HepG2 (cell line): ENCODE data around the gene ABHD1. TPM values are rescaled to one million over a fixed set of nuclear protein-coding genes. Genes with fewer than 3 reads are reported as not detected.

Experiments used
- BCLAF1 ChIP-seq: fragments of 450-650 bp; IDR thresholded peaks from 2 replicates; pipeline ENCODE4 v1.6.1; 2017; ENCODE audit warnings: mild to moderate bottlenecking
- FIP1L1 ChIP-seq: fragments of 200-400 bp; formaldehyde crosslinking; IDR thresholded peaks from 2 replicates; pipeline ENCODE4 v1.6.1; 2018; ENCODE audit warnings: low read depth, mild to moderate bottlenecking, low read length, moderate library complexity, borderline replicate concordance; ENCODE audit not compliant: insufficient read depth
- GATAD2A ChIP-seq: IDR thresholded peaks from 2 replicates; pipeline ENCODE4 v1.6.1; 2016
- HOXD1 ChIP-seq: sonication (generic); formaldehyde crosslinking; IDR thresholded peaks from 2 replicates; pipeline ENCODE4 v1.5.0; 2020; ENCODE audit warnings: missing genetic modification reagents
- IKZF1 ChIP-seq: fragments of 450-650 bp; IDR thresholded peaks from 2 replicates; pipeline ENCODE4 v1.7.1; 2016
- PHB2 ChIP-seq: fragments of 450-650 bp; IDR thresholded peaks from 2 replicates; pipeline ENCODE4 v1.6.1; 2018; ENCODE audit not compliant: partially characterized antibody
- TBX2 ChIP-seq: sonication (generic); formaldehyde crosslinking; IDR thresholded peaks from 2 replicates; pipeline ENCODE4 v1.5.0; 2020; ENCODE audit warnings: missing genetic modification reagents, mild to moderate bottlenecking, borderline replicate concordance
- ZBTB43 ChIP-seq: sonication (generic); formaldehyde crosslinking; conservative IDR thresholded peaks from 2 replicates; pipeline ENCODE4 v1.4.0; 2020; ENCODE audit warnings: missing genetic modification reagents
- ZC3H13 ChIP-seq: sonication (generic); formaldehyde crosslinking; IDR thresholded peaks from 2 replicates; pipeline ENCODE4 v1.8.1; 2023; ENCODE audit warnings: mild to moderate bottlenecking, missing genetic modification reagents, moderate library complexity
- ZNF101 ChIP-seq: sonication (generic); formaldehyde crosslinking; IDR thresholded peaks from 2 replicates; pipeline ENCODE4 v1.4.0; 2020; ENCODE audit warnings: mild to moderate bottlenecking, low read depth, missing genetic modification reagents, borderline replicate concordance
- ZNF142 ChIP-seq: sonication (generic); formaldehyde crosslinking; IDR thresholded peaks from 2 replicates; pipeline ENCODE4 v1.4.0; 2020; ENCODE audit warnings: missing genetic modification reagents
- ZNF281 ChIP-seq: sonication (generic); formaldehyde crosslinking; IDR thresholded peaks from 2 replicates; pipeline ENCODE4 v1.4.0; 2020; ENCODE audit warnings: missing genetic modification reagents, borderline replicate concordance
- ZNF296 ChIP-seq: sonication (generic); formaldehyde crosslinking; conservative IDR thresholded peaks from 2 replicates; pipeline ENCODE4 v1.5.0; 2020; ENCODE audit warnings: mild to moderate bottlenecking, missing genetic modification reagents
- ZNF430 ChIP-seq: sonication (generic); formaldehyde crosslinking; IDR thresholded peaks from 2 replicates; pipeline ENCODE4 v1.9.0; 2021; ENCODE audit warnings: mild to moderate bottlenecking, missing genetic modification reagents
- ZNF740 ChIP-seq: sonication (generic); formaldehyde crosslinking; IDR thresholded peaks from 2 replicates; pipeline ENCODE4 v1.4.0; 2020; ENCODE audit warnings: missing genetic modification reagents
- polyA plus RNA-seq, 8 experiments: library from polyadenylated mRNA; depleted of rRNA in 3 of 8; stranded (reverse) in 7 of 8; unstranded in 1 of 8; fragments of >200 nt; fragmentation: Illumina TruSeq in 4 of 8; extraction: Trizol in 4 of 8; gene quantifications; 2 replicates each; pipeline versions ENCODE4 v1.2.1 to v1.2.3, GENCODE V29; 2011 to 2016; ENCODE audit warnings: low read depth in 4 of 8, missing spikeins in 1 of 8, mixed read lengths in 1 of 8; ENCODE audit not compliant: insufficient read depth in 1 of 8
- total RNA-seq, 5 experiments: library from RNA; depleted of rRNA; stranded (reverse); fragments of >200 nt; fragmentation: Illumina TruSeq; extraction: Trizol; gene quantifications; 2 replicates each; pipeline ENCODE4 v1.2.3, GENCODE V29; 2016; ENCODE audit warnings: low read depth in 1 of 5

ABHD1 gene
- total and polyA plus RNA-seq, 2 of the 13 experiments (the other 11 are each of a cell fraction or from before 2014, with no cell fraction given) = 0.04 to 0.81 TPM

- TF ChIP-seq ZNF281 (CRISPR knock-in tag) (peak; percentile 93), BCLAF1 (no peak), ZBTB43 (CRISPR knock-in tag) (peak; percentile 98), GATAD2A (CRISPR knock-in tag) (peak; percentile 100), ZNF430 (CRISPR knock-in tag) (peak; percentile 96), TBX2 (peak; percentile 92), PHB2 (no peak), HOXD1 (0 out of 2 replicates have a peak, but pooled peaks have one; percentile 81), ZC3H13 (CRISPR knock-in tag) (peak; percentile 88), ZNF142 (CRISPR knock-in tag) (no peak; the same call in 1 of the 2 replicates), ZNF296 (CRISPR knock-in tag) (0 out of 2 replicates have a peak, but pooled peaks have one; percentile 71), ZNF740 (CRISPR knock-in tag) (0 out of 2 replicates have a peak, but pooled peaks have one; percentile 41), FIP1L1 (no peak), IKZF1 (no peak), ZNF101 (CRISPR knock-in tag) (no peak)
Observed at GRCh38 chr2:27095745-27096651, 27.6 kb upstream of the ABHD1 start (continued).
